Medulla oblongata (tissue), 1 donor: Measurements from ENCODE around the gene DNAH12.
"Not testable (repeated sequence)": the region's sequence is repeated elsewhere in the genome, so short reads cannot be mapped to it uniquely, and the experiment has no call there.

Experiments
- DNase-seq: peaks from one replicate; pipeline ENCODE4 v3.0.0-alpha.2; 2015; ENCODE audit errors: extremely low spot score

Gene DNAH12

GRCh38 chr3:57309769-57310360 lies 234.3 kb downstream of the DNAH12 start:
- DNase-seq = no peak

GRCh38 chr3:57303520-57303919 lies 240.6 kb downstream of the DNAH12 start:
- DNase-seq = not testable (repeated sequence)

- no peak for DNase-seq
These were observed 246.1 kb downstream of the DNAH12 start for GRCh38 chr3:57298041-57298440.

- no peak for DNase-seq
These were observed 251.1 kb downstream of the DNAH12 start for GRCh38 chr3:57292897-57293526.

GRCh38 chr3:57292159-57292896 lies 251.8 kb downstream of the DNAH12 start, which contains the start of gene ASB14:
ASB14 (minus strand) TSS chr3:57292685; CDS start chr3:57292033, 652 bp downstream.
- DNase-seq = no peak

- no peak for DNase-seq
These were observed 255.7 kb downstream of the DNAH12 start for GRCh38 chr3:57288403-57288802.

- no peak for DNase-seq
These were observed 256.9 kb downstream of the DNAH12 start for GRCh38 chr3:57287205-57287604.

- no peak for DNase-seq
These were observed 260.8 kb downstream of the DNAH12 start for GRCh38 chr3:57283334-57283733.

GRCh38 chr3:57281715-57282114 lies 262.4 kb downstream of the DNAH12 start:
- no peak for DNase-seq

- no peak for DNase-seq
These were observed 264.5 kb downstream of the DNAH12 start for GRCh38 chr3:57279685-57280084.

GRCh38 chr3:57278237-57278636 lies 265.9 kb downstream of the DNAH12 start:
- no peak for DNase-seq

GRCh38 chr3:57275393-57275792 lies 268.8 kb downstream of the DNAH12 start:
- DNase-seq = no peak

- no peak for DNase-seq
These were observed 269.3 kb downstream of the DNAH12 start for GRCh38 chr3:57274845-57275244.

GRCh38 chr3:57268416-57268815 lies 275.7 kb downstream of the DNAH12 start:
- DNase-seq = no peak

GRCh38 chr3:57261929-57262328 lies 282.2 kb downstream of the DNAH12 start:
- DNase-seq = no peak

GRCh38 chr3:57261119-57261518 lies 283.0 kb downstream of the DNAH12 start:
- no peak for DNase-seq

- no peak for DNase-seq
These were observed 286.5 kb downstream of the DNAH12 start for GRCh38 chr3:57257678-57258077.

GRCh38 chr3:57256844-57257243 lies 287.3 kb downstream of the DNAH12 start:
- DNase-seq = no peak

GRCh38 chr3:57252404-57252803 lies 291.7 kb downstream of the DNAH12 start:
- DNase-seq = peak; percentile 14

GRCh38 chr3:57244946-57245345 lies 299.2 kb downstream of the DNAH12 start:
- no peak for DNase-seq
